Stimulated activated CD8-positive, alpha-beta memory T cell treated with anti-CD3 and anti-CD28 coated beads, Interleukin-15, amount 100 ng/mL, for 4 hours (primary cell): ENCODE data around the gene NCOA7.
"Not testable (repeated sequence)": the region's sequence is repeated elsewhere in the genome, so short reads cannot be mapped to it uniquely, and the experiment has no call there.

ENCODE experiments used
- DNase-seq, 2 donors: peaks; one replicate each; pipeline ENCODE4 v3.0.0-alpha.2; 2020; ENCODE audit warnings: low read depth in 2 of 2

NCOA7 gene

DNA sequence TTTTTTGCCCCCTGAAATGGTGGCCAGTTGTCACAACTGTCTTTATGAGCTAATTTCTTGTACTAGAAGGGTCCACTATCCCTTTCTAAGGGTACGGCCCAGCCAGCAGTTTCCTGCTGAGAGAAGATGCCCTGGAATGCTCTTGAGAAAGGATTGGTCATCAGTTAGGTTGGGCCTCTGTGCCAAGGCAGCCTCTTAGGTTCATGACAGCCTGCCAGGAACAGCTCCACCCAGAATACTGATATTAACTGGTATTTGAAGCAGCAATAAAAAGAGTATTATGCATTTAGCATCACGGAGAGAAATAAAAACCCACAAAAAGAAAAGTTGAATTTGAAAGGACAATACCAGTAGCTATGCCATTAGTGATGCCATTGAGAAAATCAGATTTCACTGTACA, 156.9 kb downstream of the NCOA7 start:
- DNase-seq = no peak

DNA sequence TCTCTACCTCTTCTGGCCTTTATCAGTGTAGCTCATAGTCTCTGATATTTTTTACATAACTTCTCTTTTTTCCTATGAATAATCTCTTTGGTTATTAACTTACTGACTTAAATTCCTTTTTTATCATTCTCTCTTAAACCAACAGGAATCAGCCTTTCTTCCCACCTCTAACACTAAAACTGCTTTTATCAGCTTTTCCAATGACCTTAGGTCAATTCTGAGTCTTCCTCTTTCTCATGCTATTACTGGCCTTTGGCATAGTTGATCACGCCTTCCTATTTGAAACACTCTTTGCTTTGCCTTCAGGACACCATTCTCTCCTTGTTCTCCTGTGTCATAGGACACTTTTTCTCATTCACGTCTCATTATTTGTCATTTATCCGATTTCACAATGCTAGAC, 157.7 kb downstream of the NCOA7 start:
- no peak for DNase-seq

DNA sequence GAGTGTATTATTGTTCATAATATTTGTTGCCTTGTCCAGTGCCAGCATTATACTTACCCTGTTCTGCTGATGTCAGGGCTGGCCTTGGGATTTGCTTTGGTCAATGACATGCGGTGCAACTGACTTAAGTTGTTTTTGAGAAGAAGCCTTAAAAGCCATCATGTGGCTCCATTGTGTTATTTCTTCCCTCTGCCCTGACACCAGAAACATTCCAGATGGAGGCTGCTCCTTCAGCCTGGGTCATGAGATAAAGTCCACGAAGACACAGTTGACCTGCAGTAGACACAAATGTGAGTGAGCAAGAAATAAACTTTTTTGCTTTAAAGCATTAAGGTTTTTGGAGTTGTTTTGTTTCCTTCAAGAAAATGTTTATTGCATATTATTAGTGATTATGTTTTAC, 158.3 kb downstream of the NCOA7 start:
- no peak for DNase-seq

DNA sequence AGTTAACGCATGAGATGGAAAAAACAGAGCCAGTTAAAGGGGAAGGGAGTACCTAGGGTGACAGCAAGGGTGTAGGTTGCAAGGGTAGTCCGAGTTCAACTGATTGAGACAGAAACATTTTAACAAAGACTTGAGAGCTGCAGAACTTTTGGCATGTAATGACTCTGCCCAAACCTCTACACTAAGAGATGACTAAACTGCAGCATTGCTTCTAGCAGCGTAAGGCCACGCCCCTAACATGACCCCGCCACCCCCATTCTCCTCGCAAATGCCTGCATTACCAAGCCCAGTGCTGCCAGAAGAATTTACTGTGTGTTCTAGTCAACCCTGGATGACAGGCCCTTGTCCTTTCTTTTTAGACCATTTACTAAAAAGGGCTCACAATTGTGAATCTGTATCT, 159.5 kb downstream of the NCOA7 start:
- DNase-seq = no peak

DNA sequence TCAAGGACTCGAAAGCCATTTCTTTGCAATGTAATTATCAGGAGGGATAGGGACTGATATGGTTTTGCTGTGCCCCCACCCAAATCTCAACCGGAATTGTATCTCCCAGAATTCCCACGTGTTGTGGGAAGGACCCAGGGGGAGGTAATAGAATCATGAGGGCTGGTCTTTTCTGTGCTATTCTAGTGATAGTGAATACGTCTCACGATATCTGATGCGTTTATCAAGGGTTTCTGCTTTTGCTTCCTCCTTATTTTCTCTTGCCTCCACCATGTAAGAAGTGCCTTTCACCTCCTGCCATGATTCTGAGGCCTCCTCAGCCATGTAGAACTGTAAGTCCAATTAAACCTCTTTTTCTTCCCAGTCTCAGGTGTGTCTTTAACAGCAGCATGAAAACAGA, 160.0 kb downstream of the NCOA7 start:
- not testable (repeated sequence) for DNase-seq

DNA sequence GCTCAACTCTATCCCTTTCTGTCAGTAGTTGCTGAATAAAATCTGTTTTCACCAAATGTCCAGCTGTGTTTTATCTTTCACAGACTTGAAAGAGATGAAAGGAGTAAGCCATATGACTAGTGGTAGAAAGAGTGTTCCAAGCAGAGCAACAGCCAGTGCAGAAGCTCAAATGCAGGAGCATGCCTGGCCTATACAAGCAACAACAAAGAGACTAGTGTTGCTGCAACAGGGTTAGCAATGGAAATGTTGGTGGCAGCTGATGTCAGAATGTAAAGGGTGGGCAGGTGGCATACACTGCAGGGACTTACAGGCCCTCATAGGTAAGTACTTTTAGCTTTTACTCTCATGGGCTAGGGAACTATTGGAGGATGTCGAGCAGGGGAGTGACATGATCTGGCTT, 160.6 kb downstream of the NCOA7 start:
- DNase-seq = no peak

DNA sequence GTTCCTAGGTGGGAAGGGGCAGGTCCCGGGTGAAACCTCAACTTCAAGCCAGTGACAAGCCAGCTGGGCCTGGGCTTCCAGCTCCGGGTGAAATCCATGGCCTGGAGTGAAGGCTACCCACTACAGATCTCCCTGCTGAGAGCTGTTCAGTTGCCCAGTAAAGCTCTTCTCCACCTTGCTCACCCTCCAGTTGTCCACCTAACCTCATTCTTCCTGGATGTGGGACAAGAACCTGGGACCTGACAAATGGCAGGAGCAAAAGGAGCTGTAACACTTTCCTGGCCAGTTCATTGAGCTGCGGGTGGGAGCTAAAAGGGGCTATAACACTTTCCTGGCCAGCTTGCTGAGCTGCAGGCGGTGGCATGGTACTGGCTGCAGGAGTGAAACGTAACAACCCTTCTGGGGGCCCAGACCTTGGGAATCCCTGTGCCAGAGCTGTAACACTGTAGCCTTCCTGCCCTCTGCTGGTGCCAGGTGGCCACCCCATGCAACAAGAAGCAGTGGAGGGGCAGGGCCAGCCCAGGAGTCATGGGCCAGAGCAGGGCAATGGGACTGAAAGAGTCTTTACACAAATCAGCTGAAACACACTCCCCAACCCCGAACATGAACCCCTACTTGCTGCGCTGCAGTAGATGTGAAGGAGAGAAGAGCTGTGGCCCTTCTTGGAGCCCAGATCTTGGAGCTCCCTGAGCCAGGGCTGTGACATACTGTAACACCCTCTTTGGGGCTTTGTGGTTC, 162.2 kb downstream of the NCOA7 start:
- DNase-seq = no peak

DNA sequence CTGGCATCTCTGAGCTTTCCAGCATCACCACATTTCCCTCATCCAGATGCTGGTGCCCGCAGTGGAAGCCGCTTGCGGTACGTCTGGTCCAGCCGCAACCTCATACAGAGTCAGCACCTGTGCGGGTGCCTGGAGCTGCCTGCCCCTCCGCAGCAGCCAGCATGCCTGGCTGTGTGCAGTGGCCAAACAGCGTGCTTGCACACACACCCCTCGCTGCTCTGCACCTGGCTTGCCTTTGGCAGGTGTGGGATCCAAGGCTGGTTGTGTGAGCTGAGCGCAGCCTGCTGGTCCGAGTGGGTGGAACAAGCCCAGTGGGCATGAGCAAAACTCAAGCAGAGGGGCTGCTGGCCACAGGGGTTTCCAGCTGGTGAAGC, 162.7 kb downstream of the NCOA7 start:
- DNase-seq = no peak

DNA sequence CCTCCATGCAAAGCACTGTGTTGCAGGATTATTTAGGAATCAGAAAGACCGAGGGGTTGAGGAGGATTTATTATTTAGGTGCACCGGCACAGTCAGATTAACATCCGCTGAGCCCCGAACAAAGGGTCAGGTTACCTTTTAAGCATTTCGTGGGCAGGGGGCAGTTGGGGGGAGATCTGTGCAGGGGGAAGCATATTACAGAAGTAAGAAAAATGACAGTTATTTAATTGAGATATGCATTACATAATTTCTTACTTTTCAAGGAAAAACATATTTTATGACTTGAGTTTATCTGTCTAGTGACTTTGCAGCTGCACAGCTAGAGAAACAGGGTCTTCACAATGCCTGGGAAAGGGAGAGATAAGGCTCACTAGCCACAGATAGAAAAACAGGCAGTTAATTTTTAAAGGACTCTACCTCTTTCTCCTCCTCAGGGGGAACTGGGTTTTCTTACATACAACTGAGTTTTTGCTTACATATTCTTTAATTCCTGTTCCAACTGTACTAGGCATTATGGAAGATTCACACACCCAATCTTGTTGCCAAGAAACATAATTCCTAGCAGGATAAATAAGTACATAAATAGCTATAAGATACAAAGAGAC, 164.1 kb downstream of the NCOA7 start:
- DNase-seq = no peak

DNA sequence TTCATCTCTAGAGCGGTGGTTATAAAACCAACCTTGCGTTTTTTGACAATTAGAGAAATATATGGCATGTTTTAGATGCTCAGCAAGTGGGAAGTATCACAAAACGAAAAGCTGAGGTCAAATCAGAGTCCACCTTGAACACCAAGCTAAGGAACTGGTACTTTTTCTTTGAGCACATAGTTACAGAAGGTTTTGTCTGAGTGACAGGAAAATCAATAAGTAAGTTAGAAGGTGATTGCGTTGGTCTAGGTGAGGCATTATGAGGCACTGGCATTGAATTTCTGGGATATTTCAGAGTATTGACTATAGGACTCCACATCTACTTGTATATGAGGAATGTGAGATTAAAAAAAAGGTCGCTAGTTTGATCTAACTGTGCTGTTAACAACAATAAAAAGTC, 165.2 kb downstream of the NCOA7 start:
- no peak for DNase-seq

DNA sequence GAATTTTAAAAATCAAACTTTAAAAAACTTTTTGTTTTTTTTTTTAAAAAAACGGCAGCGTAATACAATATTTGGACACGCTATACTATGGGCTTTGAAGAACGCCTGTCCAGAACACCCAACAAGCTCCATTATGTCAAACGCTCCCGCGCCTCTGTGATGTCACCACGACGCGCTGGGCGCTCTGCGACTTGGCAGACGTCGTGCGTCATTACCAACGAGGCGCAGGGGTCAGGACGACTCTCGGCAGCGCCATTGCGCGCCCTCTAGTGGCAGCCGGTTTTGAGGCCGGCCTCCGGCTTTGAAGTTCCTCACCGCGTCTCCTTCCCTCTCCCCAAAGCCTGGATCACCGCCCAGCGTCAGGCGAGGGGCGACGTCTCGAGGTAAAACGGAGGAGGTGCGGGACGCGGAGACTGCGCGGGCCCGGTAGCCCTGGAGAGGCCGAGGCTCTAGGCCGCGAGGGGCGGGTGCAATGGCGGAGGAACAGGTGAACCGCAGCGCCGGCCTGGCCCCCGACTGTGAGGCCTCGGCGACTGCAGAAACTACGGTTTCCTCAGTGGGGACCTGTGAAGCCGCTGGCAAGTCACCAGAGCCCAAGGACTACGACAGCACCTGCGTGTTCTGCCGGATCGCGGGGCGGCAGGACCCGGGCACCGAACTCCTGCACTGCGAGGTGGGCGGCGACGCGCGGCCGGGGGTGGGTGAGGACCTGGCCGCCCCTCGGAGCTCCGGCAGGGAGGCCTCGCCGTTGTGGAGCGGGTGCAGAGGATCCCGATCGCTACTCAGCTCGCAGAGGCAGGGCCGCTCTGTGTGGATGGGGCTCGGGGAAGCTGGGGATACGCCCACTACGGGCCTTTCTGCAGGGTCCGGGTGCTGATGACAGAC, 166.0 kb downstream of the NCOA7 start, which contains the start of gene HINT3:
TSS of gene HINT3 (plus strand) at position 265 of the 885 bp plus-strand sequence. CDS start at position 473, 208 bp downstream.
- DNase-seq = peak; percentile 93

DNA sequence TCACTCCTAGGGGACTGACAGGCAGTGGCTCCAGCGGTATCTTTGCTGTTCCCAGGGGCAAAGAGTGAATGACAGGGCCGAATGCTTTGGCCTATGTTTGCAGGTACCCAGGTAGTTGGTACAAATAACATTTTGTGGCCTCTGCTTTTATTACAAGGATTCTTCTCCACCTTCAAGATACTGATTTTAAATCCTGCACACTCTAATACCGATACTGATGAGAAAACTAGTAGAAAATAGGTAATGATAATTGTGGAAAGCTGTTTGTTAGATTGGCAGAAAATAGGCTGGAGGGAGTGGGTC, 166.6 kb downstream of the NCOA7 start:
- DNase-seq = no peak

DNA sequence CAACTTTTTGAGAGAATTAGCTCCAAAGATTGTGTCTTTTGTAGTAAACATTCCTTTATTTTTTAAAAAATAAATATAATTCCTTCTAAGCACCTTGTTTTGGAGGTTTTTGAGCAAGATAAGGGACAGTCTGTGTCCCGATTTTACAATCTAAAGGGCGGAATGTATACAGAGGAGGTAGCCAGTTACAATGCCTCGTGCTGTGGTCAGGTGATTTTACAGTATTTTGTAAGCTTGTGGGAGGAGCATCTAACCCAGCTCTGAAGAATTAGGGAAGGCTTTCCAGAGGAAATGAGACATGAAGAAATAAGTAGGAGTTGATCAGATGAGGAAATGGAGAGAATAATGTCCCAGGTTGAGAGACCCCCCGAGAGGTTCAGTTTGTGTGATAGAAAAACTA, 167.1 kb downstream of the NCOA7 start:
- DNase-seq = no peak

DNA sequence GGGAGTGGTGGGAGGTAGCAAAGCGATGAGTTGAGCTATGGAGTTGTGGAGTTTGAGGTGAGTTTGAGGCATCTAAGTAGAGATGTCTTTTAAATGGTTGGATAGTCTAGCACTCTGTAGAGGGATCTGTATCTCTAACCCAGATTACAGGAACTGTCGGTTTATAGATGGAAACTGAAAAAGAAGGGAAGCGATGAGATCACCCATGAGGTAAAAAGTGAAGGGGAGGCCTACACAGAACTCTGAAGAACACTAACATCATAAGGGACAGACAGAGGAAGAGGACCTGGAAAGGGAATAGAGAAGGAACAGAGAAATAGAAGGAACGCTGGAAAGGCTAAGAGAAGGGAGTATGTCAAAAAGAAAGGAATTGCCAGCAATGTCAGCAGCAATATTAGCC, 168.3 kb downstream of the NCOA7 start:
- no peak for DNase-seq

DNA sequence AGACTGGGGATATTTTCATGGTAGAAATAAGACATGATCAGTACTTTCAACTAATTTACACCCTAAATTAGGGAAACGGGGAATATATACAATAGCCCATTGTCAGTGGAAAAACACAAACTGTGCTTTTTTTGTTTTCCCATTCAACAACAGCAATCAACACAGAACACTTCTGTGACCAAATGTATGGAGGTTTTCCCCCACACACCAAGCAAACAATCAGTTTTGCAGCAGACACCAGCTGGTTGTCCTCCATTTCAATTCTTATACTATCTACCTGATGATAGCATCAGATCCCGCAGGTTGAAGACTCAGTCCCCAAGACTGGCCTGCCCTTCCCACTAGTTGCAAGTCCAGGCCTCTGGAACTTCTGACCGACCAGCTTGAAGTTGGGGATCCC, 170.4 kb downstream of the NCOA7 start:
- no peak for DNase-seq

DNA sequence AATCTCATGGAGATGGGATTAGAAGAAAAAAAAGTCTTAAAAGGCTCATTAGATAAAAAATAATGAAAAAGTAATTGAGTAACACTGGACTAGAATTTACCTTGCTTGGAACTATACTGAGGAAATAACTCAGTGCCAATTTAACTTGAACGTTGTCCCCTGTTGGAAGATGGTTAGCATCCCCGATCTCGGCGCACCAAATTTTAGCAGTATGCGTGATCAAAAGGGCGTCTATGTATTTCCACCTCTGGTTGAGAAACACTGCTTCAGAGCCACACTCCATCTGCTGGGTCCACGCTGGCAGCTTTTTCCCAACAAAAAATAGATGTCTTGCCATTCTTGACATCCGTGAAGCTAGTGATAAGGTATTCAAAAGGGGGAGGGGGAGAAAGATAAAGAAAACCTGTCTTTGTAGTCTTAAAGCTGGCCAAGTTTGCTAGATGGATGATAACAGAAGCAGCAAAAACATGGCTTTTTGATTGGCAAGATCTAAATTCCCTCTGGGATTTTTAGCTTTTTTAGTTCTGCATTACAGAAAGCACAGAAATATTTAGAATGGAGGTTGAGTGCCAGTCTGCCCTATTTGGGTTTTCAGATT, 172.2 kb downstream of the NCOA7 start:
- DNase-seq = no peak

DNA sequence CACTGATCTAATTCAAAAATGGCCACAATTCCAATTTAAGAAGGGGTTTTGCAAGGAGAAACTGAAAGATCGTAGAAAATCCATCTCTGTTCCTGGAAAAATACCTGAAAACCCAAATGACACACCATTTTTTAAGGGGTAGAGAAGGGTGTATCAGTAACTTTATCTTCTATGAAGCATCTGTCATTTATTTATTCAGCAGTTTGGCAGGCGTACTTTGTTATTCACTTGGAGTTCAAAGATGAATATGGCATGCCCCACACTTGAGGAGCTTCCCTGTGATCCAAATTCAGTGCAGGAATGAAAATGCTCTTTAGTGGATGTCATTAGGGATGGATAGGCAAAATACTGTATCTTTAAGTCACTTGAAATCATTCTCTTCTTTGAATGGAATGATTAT, 173.1 kb downstream of the NCOA7 start:
- DNase-seq = no peak

DNA sequence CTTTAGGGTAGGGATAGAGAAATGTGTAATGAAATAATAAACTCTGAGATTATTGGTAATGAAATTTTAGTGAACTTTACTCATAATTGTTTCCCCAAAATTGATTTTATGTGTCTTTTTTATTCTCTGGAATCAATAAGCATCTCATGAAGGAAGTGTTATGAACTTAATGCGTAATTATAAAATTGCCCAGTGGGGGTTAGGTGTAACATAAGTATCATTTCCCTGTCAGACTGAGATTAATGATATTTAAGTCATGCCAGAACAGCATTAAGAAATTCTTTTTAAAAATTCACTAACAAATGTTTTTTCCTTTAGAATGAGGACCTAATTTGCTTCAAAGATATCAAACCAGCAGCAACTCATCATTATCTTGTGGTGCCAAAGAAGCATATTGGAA, 175.8 kb downstream of the NCOA7 start:
- DNase-seq = no peak

DNA sequence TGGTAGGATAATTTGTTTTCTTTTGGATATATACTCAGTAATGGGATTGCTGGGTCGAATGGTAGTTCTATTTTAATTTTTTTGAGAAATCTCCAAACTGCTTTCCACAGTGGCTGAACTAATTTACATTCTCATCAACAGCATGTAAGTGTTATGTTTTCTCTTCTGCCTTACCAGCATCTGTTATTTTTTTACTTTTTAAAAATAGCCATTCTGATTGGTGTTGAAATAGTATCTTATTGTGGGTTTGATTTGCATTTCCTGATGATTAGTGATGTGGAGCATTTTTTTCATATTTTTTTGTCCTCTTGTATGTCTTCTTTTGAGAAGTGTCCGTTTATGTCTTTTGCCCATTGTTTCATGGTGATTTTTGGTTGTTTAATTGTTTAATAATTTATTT, 177.7 kb downstream of the NCOA7 start:
- DNase-seq = no peak

DNA sequence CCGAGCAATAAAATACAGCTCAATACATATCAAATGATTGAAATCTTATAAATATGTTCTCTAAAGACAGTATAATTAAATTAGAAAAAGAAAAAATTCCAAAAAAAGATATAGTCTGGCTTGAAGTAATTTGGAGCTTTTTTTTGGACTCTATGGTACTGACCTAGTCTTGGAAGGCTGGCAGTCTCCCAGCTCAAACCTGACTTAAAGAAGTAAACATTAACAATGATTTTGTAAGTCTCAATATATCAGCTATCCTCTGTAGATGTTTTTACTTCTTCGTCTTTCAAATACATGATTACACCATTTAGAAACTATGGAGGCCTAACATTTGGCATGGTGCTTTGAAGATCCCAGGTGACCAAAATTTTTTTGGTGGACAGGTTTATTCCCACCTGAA, 180.0 kb downstream of the NCOA7 start:
- DNase-seq = no peak

DNA sequence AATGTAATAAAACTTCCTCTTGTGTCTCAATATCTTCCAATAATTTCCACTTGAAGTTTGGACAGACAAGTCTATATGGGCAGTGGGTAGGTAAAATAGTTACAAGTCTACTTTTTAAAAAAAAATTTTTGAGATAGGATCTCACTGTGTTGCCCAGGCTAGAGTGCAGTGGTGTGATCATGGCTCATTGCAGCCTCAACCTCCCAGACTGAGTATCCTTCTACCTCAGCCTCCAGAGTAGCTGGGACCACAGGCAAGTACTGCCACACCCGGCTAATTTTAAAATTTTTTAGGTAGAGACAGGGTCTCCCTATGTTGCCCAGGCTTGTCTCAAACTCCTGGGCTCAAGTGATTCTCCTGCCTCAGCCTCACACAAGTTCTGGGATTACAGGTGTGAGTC, 181.7 kb downstream of the NCOA7 start:
- not testable (repeated sequence) for DNase-seq

DNA sequence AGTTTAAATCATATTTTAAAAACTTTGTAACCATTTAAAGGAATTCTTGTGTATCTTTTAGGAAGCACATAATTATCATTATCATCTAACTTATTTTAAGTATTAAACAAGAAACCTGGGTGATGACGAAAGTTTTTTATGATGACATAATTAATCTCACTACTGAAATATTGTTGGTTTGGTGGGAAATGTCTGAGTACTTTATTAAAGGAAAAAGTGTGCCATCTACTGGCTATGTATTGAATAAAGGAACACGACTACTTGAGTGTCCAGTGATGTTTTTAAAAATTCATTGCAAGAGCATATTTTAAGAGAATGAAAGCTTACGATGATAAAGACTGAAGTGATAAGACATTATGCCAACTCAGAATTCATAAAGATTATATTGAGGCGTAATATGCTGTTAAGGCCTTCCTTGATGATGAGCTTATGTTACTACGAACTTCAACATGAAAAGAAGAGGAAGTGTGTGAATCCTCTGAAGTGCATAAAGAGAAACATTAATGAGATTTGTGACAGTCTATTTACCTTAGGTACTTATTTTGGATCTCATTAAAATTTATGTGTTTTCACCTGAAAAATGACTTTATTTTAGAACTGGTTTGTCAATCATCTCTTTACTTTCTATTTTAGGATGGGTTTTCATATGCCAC, 183.6 kb downstream of the NCOA7 start:
- no peak for DNase-seq
